ENCODE results near the gene AVPI1.
"Not testable (repeated sequence)": the region's sequence is repeated elsewhere in the genome, so short reads cannot be mapped to it uniquely, and the experiment has no call there.

Gene AVPI1

DNA sequence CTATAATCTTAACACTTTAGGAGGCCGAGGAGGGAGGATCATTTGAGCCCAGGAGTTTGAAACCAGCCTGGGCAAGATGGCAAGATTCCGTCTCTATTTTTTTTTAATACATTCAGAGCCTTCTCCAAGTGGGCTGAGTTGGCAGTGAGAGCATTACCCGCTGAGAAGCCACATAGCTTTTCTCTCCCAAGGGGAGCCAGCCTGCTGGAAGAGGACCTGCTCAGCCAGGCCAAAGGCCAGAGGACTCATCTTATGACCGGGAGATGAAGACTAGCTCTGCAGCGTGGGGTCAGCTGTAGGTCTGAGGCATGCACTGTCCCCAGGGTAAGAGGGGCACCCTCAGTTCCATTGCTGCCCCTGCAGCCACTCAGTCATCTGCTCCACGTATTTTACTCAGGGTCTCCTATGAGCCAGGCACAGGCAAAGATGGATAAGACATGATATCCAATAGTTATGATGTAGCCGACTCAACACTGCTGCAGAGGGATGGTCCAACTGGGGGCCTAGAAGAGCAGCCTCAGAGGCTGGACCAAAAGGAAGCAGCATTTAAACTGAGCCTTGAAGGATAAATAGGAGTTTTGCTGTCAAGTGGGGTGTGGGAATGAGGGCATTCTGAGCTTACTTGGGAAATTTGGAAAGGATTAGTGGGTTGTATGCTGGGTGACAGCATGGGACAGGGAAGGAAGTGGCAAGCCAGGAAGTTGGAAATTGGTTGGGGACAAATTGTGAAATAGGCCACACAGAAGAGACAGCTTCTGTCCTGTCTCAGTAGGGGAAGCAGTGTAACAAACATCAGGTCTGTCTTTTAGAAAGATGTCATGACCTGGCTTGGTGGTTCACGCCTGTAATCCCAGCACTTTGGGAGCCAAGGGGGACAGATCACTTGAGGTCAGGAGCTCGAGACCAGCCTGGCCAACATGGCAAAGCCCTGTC, 24.9 kb upstream of the AVPI1 start:
- no peak for DNase-seq (ENCODE audit: low read depth)

DNA sequence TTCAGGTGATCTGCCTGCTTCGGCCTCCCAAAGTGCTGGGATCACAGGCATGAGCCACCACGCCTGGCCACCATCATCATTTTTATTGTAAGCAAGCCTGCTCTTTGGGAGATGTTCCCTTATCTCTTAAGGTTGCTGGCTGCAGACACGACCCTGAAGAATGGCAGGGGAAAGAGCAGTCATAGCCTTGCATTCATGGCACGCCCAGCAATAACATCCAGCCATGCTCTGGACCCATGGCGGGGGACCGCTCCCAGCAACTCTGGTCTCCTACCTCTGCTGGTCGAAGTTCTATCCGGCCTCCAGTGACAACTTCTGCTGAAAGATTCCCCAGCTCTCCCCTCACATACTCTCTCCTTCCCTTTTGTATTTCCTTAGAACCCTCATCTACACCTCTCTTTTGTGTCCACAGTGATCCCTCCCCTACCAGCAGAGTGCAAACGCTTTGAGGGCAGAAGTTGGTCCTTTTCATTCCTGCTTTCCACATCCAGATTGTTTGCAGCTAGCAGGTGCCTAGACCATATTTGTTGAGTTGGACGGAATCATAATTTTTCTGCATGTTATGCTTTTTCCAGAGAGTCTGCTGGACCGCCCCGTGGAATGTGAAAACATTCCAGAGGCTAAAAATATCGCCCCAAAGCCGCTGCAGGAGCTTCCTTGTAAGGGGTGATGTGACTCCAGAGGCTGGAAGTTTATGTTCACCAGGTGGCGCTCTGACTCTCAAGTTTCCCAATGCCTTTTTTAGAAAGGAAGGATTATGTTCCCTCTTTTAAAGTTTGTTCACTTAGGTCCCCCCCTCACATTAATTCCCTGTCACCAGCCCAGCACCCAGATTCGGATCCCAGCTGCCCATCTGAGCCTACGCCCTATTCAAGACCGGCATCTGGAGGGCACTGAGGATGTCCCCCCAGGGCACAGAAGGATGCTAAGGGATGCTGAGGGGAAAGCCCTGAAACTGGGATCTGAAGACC, 22.2 kb upstream of the AVPI1 start:
- peak; percentile 93 for DNase-seq (ENCODE audit: low read depth)

DNA sequence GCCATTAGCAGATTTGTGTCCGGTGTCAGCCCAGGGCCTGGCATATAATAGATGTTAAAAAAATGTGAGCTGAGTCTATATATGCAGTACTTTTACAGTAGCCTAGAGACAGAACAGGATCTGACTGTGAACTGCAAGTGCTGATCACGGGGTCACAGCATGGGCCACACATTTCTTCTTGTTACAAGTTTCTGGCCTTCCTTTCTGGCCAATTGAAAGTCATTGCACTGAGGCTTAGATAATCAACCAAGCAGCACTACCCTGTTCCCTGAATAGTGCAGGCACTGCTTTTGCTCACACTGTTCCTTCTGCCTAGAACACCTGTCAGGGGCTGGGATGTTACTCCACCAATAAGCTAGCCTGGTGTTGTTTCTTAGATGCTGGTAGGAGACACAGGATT, 21.1 kb upstream of the AVPI1 start:
- no peak for DNase-seq (ENCODE audit: low read depth)

DNA sequence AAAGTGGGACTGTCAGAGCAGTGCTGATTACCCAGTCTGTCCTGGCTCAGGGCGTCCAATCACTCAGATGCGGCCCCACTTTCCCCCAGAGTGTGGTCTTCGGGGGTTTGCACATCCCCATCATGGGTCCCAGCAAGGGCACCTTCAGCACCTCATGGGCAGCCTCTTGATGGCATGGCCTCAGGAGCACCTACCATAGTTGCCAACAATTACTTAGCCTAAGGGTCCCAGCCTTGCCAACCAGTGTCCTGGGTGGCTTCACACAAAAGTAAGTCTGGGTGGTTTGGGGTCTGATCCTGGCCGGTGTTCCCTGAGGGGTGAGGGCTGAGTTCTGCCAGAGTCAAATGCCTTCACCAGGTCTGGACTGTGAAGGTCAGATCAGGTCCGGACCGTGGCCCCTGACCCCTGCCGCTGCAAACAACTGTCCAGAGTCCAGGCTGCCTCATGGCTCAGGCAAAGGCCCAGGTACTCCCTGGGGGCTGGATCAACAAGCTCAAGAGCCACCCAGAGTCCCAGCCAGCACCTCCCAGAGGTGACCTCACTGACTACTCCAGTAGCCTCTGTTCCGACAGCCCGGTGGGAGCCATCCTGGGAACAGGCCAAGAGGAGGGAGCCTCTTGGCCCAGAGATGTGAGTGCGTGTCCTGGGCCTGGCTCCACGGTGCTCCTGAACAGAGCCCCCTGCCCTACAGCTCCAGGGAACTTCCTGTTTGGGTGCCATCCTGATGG, 20.3 kb upstream of the AVPI1 start:
- no peak for DNase-seq (ENCODE audit: low read depth)

DNA sequence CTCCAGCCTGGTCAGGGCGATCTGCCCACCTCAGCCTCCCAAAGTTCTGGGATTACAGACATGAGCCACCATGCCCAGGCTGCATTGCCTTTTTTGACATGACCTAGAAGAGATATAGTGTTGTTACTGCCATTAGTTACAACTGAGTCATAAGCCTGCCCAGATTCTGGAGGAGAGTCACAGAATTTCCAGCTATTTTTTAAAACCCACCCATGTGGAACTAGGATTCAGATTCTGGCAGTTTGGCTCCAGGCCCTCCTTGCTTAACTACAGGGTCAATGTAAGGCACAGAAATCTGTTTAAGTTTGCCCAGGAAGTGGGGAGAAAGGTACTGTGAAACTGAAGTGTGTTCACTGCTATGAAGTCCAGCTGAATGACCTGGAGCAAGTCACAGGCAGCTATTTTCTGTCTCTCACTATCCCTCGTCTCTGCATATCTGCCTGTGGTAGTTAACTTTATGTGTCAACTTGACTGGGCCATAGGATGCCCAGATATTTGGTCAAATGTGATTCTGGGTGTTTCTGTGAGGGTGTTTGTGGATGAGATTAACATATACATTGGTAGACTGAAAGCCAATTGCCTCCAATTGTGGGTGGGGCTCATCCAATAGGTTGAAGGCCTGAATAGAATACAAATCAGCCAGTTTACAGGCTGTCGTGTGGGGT, 18.1 kb upstream of the AVPI1 start:
- DNase-seq (ENCODE audit: low read depth) = peak; percentile 22

DNA sequence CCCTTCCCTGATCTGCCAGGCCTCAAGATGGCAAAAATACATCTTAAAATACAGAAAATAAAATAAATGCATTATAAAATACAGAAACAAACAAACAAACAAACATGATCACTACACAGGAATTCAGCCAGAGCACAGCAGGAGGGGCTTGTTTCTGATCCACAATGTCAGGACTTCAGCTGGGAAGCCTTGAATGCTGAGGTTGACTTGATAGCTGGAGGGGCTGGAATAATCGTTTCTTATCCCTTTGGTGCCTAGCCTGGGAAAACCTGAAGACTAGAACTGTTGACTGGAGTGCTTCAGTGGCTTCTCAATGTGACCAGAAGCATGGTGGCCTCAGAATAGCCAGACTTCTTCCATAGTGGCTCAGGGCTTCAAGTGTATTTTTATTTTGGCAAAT, 17.3 kb upstream of the AVPI1 start:
- no peak for DNase-seq (ENCODE audit: low read depth)

DNA sequence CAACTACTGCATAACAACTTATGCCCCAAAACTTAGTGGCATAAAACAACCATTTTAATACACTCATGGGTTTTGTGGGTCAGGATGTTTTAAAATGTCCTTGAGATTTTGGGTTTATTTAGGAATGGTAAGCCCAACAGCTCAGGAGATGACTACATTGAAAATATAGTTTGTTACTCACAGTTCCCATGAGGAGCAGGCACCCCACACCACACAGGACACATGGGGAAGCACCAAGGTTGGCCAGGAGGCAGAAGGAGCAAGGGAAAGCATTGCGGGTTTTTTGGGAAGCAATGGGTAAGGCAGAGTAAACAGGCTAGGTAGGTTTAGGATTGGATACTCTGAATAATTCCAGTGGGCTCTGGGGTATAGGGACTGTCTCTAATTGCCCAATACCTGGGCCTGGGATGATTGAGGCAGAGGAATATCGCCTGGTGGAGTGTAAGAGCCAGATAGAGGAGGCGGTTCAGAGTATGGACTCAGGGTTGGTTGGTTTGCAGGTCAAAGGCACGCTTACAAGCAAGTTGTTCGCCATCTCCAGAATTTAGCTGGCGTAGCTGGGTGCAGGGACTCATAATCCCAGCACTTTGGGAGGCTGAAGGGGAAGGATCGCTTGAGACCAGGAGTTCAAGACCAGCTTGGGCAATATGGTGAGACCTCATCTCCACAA, 16.5 kb upstream of the AVPI1 start:
- DNase-seq (ENCODE audit: low read depth) = no peak

DNA sequence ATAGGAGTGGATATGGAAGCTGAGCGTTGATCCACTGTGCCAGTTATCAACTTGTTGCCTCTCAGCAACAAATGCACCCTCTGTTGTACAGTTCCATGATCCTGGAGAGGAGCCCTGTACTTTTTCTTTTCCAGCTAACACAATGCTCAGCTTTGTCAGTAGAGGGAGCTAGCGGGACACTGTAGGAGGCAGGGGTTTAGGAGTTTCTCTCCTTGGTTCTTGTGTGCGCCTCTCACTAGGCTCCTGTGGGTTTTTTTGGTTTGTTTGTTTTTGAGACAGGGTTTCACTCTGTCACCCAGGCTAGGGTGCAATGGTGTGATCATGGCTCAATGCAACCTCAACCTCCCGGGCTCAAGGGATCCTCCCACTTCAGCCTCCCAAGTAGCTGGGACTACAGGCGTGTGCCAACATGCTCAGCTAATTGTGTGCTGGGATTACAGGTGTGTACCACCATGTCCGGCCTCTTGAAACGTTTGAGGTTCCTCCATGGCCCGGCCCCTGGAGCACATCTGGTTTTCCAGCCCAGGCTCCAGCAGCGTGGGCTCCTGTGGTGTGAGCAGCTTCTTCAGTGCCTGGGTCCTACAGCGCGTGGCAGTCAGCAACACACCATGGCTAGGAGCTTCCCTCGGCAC, 14.5 kb upstream of the AVPI1 start:
- DNase-seq (ENCODE audit: low read depth) = peak; percentile 81

DNA sequence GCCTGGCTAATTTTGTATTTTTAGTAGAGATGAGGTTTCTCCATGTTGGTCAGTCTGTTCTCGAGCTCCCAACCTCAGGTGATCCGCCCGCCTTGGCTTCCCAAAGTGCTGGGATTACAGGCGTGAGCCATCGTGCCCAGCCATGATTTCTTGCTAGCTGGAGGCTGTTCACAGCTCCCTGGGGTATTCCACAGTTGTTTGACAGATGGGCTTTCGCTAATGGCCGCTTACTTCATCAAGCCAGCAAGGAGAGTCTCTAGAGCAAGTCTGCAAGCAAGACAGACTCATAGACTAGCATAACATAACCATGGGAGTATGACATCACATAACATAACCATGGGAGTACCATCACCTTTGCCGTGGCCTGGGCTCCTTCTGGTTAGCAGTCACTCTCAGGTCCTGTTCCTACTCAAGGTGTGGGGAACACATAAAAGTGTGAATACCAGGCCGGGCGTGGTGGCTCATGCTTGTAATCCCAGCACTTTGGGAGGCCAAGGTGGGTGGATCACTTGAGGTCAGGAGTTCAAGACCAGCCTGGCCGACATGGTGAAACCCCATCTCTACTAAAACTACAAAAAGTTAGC, 11.1 kb upstream of the AVPI1 start:
- not testable (repeated sequence) for DNase-seq (ENCODE audit: low read depth)

DNA sequence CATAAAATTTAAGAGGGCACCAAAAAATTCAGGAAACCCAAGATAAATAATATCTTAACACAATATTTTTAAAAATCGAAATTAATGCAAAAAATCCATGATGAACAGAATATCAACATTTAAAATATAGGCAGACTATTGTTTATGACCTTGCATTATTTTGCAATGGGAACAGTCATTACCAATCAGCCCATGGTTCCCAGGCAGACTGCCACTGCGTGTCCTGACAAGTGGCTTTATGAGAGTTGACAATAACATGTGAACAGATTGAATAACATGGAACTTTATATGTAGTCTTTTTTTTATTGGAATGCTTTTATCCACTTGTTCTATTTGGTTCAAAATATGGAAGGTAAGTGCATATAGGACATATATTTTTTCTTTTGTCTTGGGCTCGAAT, 3.1 kb upstream of the AVPI1 start:
- no peak for DNase-seq (ENCODE audit: low read depth)

DNA sequence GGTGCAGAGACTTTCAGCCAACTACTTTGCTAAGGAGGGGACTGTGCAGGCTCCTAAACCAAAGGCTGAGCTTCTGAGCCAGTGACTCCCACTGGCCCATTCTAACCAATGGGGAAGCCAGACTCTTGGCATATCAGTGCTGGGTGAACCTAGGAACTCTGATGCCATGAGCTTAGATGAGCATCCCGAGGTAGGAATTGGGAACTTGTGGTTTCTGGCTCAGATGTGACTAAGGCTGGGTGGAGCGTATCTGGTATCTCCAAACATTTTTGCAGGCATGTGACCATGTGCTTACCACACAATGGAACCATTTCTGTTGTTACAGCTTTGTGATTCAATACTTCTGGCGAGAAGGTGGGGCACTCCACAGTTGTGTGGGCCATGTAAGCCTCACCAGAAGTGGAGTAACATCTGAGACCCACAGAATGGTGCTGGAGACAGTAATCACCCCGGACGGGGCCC, 2.5 kb upstream of the AVPI1 start:
- peak; percentile 98 for DNase-seq (ENCODE audit: low read depth)

DNA sequence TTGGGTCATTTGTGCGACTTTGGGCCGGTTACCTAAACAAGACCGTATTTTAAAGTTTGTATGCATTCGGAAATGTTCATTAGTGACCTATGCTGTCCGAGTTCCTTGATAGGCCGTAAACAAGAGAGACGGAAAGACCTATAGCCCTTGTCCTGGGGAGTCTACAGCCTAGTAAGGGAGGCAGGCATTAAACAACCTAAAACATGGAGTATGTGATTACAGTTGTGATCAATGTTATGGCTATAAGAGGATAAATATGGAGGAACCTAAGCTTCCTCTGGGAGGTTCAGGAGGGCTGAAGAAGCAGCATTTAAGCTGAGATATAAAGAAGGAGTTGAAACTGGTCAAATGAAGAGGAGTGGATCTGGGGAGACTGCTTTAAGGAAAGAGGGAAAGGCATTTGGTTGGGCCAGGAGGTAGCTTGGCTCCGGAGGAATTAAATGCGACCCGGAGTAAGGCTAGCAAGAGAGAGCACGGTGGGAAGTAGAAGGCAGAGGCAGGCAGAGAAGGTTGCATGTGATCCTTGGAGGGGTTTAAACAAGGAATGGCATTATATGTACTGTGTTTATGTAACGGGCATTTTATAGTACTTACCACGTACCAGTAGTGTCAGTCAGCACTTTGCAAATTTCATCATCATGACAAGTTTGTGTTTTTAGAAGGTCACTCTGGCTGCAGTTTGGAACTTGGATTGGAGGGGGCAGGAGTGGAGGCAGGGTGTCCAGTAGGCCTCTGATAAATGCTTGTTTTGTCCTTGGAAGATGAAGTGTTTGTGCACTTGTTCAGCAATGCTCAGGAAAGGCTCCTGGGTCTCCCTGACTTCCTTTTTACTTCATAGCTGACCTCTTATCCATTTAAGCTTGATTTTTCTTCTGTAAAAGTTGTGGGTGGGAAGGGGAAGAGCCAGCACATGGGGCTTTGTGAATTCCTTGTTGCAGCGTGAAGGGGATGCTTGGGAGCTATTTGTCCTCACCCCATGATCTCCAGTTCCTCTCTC, 1.0 kb upstream of the AVPI1 start:
- DNase-seq (ENCODE audit: low read depth) = peak; percentile 93

DNA sequence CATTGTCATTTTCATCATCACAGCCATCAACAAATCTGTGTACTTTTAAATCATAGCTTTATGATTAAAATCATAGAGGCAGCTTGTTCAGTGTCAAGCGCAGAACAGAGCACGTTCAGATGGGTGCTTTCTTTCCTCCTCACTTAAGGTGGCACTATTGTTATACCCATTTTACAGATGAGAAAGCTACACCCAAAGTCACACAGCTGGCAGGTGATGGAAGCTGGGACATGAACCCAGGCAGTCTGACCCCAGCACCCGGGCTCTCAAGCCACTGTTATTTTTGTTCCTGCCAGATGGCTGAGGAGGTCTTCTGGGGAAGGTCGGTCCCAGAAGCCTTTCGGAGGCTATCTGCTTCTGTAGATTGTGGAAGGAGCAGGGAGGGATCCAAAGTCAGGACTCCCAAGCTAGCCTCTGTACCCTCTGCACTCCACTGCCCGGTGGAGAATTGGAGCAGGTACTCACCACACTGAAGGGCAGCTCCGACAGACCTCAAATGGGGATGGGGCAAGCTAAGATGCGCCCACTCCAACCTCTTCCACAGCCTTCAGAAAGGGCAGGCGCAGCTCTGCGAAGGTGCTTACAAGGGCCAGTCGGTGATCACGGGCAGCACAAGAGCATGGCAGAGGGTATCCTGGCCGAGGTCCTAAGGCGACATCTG, 610 bp downstream of the AVPI1 start:
- DNase-seq (ENCODE audit: low read depth) = no peak

DNA sequence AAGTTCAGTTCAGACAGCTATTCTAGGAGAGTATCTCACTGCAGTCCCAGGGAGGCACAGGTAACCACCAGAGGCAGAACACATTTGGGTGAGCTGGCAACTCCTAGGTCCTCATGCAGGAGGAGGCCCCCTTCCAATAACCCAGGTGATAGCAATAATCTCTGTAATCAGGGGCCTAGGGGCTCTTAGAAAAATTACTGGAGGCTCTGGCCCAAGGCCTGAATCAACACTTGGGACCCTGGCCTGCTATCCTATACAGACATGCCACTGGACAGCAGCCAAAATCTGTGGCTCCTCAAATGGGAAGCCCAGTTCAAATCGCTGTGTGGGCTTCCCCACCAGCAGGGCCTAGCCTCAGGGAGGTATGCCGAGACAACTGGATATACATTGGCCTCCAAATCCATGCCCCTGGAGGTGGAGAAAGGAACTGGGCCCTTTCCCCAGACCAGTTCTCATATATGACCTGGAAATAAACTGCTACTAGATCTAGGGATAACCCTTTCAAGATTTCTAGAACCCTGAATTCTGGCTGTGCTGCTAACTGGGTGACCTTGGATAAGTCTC, 1.6 kb downstream of the AVPI1 start:
- DNase-seq (ENCODE audit: low read depth) = peak; percentile 37

DNA sequence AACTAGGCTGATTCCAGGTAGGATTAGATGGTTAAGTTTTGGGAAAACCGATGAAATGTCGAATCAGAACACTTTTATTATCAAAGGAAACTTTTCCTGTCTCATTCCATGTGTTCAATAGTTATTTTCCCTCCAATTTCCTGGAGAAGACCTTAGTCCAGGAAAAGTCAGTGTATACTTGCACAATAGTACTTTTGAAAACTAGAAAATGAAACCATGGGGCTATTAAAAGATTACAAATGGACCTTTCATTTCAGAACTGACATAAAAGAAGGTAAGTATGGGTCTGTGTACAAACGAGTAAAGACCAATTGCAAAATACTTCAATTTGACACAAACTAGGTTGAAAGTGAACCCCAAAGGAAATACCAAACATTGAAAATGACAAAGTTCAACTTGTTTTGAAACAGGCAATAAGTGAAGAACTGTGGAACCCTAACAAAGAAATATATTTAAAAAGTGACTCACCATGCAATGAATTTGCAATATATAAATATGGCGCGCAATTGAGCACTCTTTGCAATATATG, 2.1 kb downstream of the AVPI1 start:
- peak; percentile 17 for DNase-seq (ENCODE audit: low read depth)

DNA sequence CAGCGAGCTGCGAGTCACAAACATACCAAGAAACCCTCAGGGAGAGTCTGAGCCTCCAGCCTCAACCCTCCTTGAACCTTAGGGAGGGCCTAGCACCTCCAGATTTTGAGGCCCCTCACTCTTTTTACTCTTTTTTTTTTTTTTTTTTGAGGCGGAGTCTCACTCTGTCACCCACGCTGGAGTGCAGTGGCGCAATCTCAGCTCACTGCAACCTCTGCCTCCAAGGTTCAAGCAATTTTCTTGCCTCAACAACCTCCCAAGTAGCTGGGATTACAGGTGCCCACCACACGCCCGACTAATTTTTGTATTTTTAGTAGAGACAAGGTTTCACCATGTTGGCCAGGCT, 2.7 kb downstream of the AVPI1 start:
- DNase-seq (ENCODE audit: low read depth) = not testable (repeated sequence)

DNA sequence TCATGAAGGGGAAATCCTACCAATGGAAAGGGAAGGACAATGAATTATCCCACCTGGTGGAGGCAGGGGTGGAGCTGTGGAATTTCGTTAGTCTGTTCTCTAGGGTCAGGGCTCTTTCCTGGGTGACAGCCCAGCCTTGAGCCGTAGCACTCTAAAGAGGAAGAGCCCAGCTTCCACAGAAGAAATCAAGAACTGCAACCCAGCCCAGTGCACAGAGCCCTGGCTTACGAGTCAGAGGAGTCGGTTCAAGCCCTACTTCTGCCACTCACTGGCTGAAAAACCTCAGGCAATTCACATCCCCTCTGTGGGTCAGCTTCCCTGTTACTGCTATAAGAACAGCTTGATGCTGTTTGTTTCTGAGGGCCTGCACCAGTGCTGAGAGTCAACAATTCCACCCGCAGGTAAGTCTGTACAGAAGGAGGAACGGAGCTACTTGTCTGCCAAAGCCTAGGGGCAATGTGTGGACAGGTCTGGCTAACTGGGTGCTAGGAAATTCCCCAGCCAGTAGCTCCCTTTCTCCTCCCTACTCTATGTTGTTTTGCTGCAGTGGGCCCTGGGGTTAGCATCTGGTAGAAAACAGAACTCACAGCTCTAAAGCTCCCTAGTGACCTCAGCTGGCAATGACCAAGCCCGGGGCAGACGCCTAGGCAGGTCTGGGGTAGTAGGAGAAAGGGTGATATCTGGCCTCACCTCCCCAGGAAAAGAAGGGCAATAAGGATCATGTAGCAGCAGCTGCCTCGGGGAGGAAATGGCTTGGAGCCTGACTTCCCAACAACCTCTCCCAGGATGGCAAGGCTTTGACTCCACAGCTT, 3.3 kb downstream of the AVPI1 start:
- DNase-seq (ENCODE audit: low read depth) = peak; percentile 67
